ENCODE measurements around the gene IRF2BPL.
A peak's percentile ranks its signal among the peaks of the same experiment; 100 is the strongest.

The IRF2BPL gene

DNA sequence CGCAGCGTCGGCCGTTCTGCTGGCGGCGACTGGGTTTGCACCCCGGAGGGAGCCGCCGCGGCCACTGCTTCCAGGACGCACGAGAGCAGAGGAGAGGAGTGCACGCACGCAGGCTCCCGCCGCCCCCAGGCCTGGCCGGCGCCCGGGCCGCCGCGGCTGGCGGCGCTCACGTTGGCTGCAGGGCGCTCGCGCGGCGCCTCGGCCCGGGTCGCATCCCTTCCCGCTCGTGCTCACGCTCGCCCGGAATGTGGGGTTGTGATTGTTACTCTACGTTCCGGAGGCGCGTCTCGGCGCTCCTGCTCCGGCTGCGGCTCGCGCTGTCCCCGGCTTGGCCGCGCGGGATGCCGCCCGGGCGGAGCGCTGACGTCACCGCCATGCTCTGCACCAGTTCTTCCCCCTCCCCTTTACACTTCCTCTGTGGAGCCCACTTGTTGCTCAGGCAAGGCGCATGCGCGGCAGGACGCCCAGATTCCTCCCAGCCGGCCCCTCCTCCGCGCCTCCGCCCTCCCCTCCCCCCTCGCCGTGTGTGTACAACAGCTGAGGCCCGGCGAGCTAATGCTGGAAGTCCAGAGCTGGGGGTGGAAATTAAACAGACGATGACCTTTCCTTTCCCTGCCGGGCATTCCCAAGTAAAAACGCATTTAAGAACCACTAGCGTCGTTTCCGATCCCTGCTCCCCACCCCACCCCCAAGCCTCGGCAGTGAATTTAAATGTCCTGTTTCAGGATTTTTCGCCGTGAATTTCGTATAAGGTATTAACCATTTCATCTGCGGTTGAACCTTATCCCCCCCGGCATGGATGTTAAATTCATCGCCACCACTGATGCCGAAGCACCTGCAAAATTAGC is at the start of gene IRF2BPL:
TSS of gene IRF2BPL (minus strand) at position 325 of the 848 bp plus-strand sequence. CDS start 916 bp downstream, outside the sequence.
- peak; percentile 93 for FAIRE-seq

DNA sequence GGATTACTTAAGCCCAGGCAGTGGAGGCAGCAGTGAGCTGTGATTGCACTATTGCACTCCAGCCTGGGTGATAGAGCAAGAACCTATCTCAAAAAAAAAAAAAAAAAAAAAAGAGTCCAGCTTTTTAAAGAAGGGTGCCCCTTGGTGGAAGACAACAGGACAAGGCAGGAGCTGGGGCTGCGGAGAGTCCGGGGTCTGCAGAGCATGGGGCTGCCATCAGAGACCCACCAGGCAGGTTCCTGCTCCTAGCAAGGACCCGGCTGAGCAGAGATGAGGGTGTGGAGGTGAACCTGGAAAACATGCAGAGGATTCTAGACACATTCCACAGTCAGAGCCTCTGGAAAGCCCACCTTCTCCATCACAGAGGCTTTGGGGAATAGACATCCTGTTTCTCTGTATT is 48.5 kb upstream of the IRF2BPL start:
- FAIRE-seq (no peak), DNase-seq (ENCODE audit: insufficient read length, low spot score) (no peak)

More for the DNA sequence above, at the start of gene IRF2BPL:
- DNase-seq (ENCODE audit: insufficient read length, low spot score) = peak; percentile 97

DNA sequence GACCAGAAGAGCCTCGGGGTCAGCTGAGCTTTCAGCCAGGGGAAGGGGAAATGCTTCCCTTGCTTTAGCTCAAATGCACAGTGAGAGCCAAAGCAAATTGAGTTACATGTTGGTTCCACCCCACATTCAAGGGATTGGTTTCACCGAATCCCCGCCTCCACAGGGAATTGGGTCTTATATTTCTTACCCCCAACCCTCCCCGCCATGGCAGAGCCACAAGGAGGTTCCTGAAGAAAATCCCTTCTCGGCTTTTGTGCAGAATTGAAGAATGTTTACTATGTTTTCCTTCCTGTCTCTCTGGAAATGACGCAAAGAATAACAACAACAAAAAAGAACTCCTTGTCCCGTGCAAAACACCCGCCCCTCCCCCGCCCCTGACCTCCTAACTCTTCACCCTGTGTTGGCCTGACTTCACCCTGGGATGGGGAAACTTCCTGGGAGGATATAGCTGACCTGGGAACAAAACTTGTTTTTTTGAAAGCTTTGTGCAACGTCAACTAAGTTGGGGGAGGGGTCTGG is 47.7 kb upstream of the IRF2BPL start:
- FAIRE-seq (no peak), DNase-seq (ENCODE audit: insufficient read length, low spot score) (no peak)

DNA sequence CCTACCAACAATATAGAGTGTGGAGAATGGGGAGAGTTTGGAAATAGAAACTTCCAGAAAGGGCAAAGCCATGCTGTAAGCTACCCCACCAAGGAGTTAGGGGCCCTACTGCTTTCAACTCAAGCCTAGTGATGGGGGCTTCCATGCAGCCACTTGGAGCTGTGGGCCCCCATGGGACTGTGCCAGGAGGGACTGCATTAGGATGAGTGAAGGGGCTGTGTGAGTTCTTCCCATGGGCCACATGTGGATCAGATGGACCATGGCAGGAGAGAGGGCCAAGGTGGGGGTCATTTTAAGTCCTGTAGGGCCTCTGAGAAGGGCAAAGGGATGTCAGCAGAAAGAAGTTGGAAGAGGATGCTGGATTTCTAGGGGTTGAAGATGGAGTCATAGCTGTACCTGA is 46.5 kb upstream of the IRF2BPL start:
- DNase-seq (ENCODE audit: insufficient read length, low spot score) (no peak), FAIRE-seq (no peak)

DNA sequence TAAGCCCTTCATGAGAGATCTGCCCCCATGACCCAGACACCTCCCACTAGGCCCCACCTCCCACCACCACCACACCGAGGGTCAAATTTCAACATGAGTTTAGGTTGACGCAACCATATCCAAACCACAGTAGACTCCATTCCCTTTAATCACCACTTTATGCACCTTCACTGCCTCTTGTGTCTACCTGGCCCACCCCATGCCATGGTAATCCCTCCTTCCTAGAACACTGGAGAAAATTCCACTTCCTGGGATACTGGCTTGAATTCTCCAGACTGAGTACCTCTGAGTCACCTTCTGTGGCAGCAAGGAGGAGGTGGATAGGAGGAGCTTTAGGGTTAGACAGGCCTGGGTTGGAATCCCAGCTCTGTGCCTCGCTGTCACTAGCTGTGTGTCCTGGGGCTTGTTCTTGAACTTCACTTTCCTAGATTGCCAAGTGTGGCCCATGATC is 43.5 kb upstream of the IRF2BPL start:
- FAIRE-seq (no peak), DNase-seq (ENCODE audit: insufficient read length, low spot score) (no peak)

DNA sequence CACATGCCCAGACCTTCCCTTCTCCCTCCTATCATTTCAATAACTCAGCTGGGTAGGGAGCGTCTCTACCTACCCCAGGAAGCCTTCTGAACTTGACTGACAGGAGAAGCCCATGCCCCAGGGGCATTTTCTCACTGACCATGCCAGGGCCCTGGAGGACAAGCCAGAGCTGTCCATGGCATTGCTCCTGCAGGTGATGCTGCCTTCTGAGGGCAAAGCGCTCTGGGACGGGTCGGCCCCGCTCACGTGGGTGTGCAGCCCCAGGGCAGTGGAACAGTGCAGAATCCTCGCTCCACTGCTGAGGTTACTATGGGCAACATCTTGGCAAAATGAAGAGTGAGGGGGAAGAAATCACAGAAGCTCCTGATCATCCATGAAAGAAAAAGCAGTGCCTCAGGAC is 41.0 kb upstream of the IRF2BPL start:
- DNase-seq (ENCODE audit: insufficient read length, low spot score) = no peak
- FAIRE-seq = no peak

DNA sequence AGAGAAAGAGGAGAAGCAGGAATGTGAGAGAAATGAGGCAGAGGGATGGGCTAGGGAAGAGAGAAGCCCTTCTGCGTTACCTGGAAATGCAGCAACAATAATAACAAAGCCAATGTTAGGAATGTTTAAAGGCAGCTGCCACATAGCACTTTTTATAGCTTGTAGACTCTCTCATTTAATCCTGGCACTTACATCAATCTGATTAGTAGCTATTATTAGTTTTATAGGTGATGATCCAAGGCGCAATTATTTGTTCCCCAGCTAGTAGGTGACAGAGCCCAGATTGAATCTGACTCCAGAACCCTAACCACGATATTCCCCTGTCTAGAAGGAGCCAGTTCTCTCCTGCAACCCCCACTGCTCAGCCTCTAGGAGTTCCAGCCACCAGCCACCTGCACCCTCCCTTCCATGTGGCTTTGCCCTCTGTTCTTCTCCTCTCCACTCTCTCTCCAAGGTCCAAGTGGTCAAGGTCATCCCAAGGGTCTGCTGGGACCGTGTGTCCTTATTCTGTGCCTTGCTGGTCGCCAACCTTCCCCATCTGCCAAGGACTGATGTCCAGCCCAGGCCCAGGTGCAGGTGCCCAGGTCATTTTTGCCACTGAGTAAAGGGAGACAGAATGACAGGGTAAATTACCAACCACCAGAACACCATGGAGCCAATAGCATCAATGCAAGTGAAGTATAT is 40.2 kb upstream of the IRF2BPL start:
- DNase-seq (ENCODE audit: insufficient read length, low spot score) (no peak), FAIRE-seq (no peak)

DNA sequence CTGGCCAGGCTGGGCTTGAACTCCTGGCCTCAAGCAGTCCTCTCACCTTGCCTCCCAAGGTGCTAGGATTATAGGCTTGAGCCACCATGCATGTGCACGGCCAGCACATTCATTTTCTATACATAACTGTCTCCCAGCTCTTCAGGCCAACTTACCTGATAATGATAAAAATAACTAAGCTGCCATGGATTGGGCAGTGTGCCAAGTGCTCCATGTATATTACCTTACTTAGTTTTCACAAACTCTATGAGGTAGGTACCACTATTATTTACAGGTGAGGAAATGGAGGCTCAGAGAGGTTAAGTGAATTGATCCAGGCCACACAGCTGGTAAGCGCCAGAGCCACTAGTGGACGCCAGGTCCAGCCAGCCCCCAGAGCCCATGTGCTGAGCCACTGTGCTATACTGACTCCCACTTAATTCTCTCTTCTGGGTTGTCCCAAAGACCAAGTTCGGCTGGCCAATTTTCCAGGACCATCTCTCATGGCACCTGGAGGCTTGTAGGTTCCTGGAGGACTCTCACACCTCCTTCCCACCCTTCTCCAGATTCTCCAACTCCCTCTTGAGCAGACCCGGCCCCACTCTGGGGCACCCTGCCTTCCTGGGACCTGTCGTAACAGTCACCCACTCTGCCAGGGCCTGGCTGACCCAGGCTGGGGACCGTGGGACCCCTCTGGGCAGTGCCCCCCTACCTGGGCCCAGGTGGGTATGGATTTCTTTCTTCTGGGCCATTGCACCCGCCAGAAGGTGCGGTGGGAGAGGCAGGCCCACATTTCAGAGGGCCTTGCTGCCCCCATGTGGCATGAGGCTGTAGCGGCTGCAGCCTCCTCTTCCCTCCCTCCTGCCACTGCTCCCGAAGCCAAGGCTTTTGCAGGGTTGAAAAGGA is 39.4 kb upstream of the IRF2BPL start:
- DNase-seq (ENCODE audit: insufficient read length, low spot score) (peak; percentile 46), FAIRE-seq (peak; percentile 78)

DNA sequence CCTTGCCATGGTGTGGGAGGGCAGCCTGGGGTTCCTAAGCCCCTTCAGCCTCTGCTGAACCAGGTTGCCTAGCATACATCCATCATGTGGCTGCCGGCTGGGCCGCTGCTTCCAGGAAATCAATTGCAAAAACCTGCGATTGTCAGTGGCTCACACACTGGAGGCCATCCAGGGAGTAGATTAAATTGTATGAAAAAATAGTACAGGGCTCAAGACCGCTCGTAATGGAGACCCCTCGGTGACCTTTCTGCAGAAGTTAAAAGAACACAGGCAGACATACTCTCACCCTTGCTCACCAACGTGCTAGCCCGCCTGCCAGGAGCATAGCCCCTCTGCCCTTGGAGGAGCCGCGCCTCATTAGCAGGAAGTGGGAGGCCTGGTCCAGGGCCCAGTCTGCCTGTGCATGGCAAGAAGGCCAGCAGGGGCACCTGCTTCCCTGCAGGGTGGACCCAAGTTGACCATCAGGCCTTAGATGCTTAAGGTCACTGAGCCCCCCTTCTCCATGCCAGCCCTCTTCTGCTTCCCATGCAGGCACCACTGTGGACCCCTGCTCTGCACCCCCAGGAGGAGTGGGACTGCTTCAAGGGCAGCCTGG is 38.2 kb upstream of the IRF2BPL start:
- FAIRE-seq (no peak), DNase-seq (ENCODE audit: insufficient read length, low spot score) (no peak)

DNA sequence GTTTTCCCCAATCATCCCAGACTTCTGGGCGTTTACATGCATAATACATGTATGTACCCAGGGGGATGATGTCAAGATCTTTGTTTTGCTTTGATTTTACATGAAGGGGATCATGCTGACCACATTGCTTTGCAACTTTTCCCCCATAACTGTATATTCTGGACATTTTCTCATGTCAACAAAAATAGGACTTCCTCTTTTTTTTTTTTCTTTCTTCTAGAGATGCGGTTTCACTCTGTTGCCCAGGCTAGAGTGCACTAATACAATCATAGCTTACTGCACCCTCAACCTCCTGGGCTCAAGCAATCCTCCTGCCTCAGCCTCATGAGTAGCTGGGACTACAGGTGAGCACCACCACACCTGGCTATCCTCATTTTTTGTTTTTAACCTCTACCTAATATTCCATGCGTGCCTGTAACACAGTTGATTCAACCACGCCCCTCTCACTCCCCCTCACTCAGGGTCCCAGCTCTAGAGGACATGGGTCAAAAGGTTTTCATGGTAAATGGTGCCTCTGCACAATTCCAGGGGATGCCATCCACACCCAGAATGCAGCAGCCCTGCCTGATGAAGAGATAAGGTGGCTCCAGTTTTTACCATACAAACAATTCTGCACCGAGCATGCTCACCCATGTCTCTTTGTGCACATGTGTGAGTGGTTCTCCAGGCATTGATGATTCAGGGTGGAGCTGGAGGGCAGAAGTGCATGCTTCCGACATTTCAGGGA is 37.5 kb upstream of the IRF2BPL start:
- FAIRE-seq = peak; percentile 52
- DNase-seq (ENCODE audit: insufficient read length, low spot score) = no peak

DNA sequence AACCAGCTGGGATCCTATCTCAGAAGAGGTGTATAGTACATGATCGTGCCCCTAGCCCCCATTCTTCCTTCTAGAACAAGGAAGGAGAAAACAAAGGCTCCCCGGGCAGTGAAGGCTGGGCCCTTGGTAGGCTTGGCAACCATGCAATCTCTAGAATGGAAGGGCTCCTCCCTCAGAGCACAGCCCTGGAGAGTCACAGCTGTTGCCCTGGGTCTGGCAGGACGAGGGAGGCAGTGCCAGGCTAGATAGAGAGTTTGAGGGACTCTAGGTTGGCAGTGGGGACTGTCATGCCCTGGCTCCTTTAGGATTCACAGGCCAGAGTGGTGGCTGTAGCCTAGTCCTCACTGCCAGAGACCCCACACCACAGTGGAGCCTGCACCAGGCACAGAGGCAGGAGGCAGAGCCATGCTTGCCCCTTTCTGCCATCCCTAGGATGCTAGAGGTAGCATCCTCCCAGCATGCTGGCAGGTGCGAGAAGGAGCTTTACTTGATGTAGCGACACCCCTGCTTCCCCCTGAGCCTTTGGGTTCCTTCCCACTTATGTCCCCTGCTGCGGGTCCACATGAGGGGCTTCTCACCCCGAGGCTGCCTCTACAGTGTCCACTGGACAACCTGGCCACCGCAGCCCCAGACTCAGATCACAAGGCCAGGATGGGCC is 36.1 kb upstream of the IRF2BPL start:
- DNase-seq (ENCODE audit: insufficient read length, low spot score) = no peak

DNA sequence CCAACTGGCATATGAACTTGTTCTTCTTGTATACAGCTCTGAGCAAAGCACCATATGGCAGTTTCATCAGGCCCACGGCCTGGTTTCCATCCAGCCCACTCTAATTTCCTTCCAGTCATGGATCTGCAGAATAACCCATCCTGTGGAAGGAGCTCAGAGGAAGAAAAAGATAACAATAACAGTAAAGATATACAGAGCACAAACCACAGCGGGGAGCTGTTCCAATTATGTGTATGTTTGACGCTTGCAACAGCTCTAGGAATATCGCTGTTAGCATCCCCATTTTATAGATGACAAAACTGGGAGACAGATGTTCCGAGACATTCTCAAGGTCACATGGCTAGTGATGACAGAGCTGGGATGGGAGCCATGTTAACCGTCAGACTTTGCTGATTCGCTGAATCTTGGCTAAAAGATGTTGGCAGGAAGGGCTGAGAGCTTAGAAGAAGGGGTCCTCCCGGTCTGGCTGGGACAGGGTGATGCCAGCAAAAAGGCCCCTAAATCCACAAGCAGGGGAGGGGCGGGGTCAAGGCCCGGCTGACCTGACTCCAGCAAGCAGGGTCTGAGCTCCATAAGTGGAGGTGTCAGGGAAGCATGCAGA is 35.2 kb upstream of the IRF2BPL start:
- no peak for DNase-seq (ENCODE audit: insufficient read length, low spot score)
- no peak for FAIRE-seq

More for the DNA sequence above, 36.1 kb upstream of the IRF2BPL start:
- no peak for FAIRE-seq

DNA sequence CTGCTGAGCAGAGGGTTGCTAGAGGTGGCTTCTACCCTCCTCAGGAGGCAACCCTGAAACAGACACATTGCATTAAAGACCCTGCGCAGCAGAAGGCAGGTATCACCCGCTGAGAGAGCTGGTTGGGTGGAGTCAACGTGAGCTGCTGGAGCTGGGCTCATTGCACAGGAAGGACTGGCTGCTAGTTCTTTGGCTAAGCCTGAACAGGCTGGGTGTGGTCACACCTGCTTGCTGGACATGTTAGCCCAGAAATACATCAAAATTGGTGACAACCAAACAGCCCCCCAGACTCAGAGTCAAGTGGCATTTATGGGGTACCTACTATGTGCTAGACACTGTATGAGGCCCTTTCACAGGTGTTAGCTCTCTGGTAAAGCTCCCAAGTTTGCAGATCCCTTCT is 33.8 kb upstream of the IRF2BPL start:
- FAIRE-seq (no peak), DNase-seq (ENCODE audit: insufficient read length, low spot score) (no peak)

DNA sequence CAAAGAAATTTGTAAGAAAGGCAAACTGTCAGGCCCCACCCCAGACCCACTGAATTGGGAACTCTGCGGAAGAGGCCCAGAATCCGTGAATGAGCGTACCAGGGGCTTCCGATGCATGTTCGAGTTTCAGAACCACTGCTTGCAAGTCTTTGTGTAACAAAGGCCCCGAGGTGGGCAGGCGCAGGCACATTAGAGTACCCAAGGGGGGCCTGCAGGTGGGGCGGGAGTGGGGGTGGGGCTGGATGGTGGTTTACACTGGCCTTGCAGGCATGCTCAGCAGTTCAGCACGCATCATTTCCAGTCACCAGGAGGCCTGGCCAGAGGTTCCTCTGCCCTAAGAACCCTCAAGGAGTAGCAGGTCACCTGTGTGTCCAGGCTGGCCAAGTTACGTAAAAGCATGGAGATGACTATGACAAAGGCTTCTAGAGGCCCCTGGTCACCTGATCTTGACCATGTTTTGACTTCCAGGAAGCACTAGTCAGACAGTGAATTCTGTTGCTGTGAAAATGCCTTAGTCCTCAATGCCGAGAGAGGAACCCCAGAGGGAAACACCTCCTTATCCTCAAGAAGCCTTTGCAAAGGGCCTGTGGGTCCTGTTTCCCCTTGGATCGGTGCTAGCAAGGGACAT is 33.2 kb upstream of the IRF2BPL start:
- no peak for DNase-seq (ENCODE audit: insufficient read length, low spot score)

DNA sequence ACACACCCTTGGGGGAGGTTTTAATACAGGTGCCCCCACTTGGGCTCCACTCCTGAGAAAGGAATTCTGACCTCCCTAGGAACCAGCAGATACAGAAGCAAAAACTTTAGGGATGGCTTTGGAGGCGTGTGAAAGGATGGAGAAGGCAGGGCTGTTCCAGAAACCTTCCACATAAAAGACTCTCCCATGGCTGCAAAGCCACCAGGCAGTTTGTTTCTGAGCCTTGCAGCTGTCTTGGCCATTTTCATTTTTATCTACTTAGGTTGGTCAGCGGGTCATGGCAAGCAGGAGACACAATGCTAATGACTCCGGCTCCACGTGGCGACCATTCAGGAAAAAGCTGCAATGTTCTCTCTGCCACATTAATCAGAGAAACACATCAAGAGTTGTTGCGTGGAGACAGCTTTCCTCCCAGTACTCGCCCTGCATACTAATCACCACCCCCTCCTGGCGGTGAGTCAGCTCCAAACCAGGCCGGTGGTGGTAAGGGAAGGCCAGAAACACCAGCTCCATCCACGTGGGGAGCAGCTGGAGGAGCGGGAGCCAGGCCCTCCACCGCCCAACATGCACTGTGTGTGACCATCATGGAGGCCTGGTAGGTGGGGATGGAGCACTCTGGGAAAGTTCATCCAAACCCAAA is 30.9 kb upstream of the IRF2BPL start:
- no peak for DNase-seq (ENCODE audit: insufficient read length, low spot score)
- FAIRE-seq = no peak

More for the DNA sequence above, 33.2 kb upstream of the IRF2BPL start:
- FAIRE-seq = no peak

DNA sequence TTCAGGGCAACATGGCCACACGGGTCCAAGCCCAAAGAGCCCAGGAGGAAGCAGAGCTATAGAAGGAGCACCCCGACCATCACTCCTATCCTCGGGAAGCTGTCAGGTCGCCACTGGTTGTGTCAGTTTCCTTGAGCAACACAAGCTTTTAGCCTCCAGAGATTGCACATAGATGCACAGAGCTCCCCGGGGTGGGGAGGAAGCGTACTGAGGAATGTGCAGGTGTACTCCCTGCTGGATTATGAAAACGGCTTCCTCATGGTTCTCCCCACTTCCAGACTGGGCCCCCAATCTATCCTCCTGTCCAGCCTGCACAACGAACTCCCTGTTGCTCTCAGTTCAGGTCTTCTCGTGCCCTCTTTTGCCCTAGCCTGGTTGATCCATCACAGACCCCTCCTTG is 30.3 kb upstream of the IRF2BPL start:
- DNase-seq (ENCODE audit: insufficient read length, low spot score) = no peak
- no peak for FAIRE-seq

DNA sequence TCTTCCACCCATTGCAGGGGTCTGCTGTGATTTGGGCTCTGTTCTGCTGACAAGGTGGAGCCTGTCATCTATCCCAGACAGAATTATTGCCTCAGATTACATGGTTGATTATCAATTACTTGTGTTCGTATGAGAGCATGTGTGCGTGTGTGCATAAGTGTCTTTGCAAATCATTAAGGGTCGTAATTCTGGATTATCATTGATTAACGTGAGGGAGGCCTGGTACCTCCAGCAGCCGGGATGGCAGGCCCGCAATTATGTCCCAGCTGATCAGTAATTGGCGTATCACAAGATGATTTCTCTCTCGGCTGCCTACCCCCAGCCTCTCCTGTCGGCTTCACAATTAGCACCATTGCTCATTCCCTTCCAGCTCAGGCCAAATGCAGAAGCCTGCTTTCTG is 29.6 kb upstream of the IRF2BPL start:
- DNase-seq (ENCODE audit: insufficient read length, low spot score) = no peak
- FAIRE-seq = no peak

DNA sequence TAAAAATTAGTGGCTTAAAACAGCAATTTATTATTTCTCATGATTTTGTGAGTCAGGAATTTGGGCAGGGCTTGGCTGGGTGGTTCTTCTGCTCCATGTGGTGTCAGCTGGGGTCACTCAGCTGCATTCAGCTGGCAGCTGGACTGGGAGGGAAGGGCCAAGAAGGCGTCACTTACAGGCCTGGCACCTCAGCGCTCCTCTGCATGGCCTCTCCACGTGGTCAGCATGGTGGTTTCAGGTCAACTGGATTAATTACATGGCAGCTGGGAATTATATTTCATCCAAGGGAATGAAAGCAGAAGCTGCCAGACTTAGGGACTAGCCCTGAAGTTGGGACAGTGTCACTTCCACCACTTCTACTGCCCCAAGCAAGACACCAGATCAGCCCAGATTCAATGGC is 27.5 kb upstream of the IRF2BPL start:
- FAIRE-seq = no peak
- no peak for DNase-seq (ENCODE audit: insufficient read length, low spot score)

Measured in GM19239 (cell line).